ENCODE data around the gene SMIM44.

Gene SMIM44

DNA sequence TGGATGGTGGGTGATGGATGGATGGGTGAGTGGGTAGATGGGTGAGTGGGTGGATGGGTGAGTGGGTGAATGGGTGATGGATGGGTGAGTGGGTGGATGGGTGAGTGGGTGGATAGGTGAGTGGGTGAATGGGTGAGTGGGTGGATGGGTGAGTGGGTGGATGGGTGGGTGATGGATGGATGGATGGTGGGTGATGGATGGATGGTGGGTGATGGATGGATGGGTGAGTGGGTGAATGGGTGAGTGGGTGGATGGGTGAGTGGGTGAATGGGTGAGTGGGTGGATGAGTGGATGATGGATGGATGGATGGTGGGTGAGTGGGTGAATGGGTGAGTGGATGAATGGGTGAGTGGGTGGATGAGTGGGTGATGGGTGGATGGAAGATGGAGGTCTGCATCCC, 5.7 kb downstream of the SMIM44 start:
- CTCF ChIA-PET, result no interaction called here
- TF ChIP-seq, protein P1, sequence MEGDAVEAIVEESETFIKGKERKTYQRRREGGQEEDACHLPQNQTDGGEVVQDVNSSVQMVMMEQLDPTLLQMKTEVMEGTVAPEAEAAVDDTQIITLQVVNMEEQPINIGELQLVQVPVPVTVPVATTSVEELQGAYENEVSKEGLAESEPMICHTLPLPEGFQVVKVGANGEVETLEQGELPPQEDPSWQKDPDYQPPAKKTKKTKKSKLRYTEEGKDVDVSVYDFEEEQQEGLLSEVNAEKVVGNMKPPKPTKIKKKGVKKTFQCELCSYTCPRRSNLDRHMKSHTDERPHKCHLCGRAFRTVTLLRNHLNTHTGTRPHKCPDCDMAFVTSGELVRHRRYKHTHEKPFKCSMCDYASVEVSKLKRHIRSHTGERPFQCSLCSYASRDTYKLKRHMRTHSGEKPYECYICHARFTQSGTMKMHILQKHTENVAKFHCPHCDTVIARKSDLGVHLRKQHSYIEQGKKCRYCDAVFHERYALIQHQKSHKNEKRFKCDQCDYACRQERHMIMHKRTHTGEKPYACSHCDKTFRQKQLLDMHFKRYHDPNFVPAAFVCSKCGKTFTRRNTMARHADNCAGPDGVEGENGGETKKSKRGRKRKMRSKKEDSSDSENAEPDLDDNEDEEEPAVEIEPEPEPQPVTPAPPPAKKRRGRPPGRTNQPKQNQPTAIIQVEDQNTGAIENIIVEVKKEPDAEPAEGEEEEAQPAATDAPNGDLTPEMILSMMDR (conservative IDR thresholded peaks at IDR 0.05; ENCODE audit: low read depth), result no peak
- H3K27ac ChIP-seq, result no peak overlapping the region
- no peak for DNase-seq (ENCODE audit: low spot score)
- POLR2A ChIA-PET (ENCODE audit: low non-redundant PET), result no interaction called here

DNA sequence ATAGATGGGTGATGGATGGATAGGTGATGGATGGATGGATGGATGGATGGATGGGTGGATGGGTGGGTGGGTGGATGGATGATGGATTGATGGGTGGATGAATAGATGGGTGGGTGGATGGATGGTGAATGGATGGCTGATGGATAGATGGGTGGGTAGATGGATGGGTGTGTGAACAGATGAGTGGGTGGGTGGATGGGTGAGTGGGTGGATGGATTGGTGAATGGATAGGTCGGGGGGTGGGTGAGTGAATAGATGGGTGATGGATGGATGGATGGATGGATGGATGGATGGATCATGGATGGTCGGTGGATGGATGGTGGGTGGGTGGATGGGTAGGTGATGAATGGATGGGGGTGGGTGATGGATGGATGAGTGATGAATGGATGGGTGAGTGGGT, 6.4 kb downstream of the SMIM44 start:
- no peak for DNase-seq (ENCODE audit: low spot score)
- ChIA-PET CTCF (no interaction called here), POLR2A (ENCODE audit: low non-redundant PET) (no interaction called here)
- TF ChIP-seq, protein P1 (conservative IDR thresholded peaks at IDR 0.05; ENCODE audit: low read depth), result no peak
- no peak overlapping the region for H3K27ac ChIP-seq

DNA sequence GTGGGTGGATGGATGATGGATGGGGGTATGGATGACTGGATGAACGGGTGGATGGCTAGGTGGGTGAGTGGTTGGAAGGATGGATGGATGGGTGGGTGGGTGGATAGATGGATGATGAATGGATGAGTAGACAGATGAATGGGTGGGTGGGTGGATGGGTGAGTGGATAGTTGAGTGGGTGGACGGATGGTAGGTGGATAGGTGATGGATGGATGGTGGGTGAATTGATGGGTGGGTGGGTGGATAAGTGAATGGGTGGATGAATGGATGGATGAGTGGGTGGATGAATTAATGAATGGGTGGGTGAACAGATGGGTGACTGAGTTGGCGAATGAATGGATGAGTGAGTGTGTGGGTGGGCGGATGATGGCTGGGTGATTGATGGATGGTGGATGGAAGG, 7.8 kb downstream of the SMIM44 start:
- TF ChIP-seq, protein P1 (conservative IDR thresholded peaks at IDR 0.05; ENCODE audit: low read depth), result no peak
- DNase-seq (ENCODE audit: low spot score), result no peak
- no peak overlapping the region for H3K27ac ChIP-seq
- POLR2A ChIA-PET (ENCODE audit: low non-redundant PET), result no interaction called here
- CTCF ChIA-PET, result no interaction called here

DNA sequence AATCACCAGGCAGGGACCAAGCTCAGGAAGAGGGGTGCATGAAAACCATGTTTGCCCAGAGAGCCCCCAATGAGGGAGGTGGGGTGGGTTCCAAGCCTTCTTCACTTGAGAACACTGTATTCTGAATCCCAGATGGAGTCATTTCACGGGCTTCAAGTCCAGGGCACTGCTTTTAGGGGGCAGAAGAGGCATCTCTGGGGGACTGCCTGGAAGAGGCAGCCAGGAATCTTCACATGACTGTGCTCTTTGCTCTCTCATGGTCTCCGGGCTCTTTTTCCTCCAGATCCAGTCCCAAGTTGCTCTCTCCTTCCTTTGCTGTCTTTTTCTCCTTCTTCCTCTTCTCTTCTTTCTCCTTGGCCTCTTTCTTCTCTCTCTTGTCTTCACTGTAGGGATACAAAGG, 8.6 kb downstream of the SMIM44 start:
- CTCF ChIA-PET, result no interaction called here
- TF ChIP-seq, protein P1 (conservative IDR thresholded peaks at IDR 0.05; ENCODE audit: low read depth), result no peak
- no peak overlapping the region for H3K27ac ChIP-seq
- POLR2A ChIA-PET (ENCODE audit: low non-redundant PET), result no interaction called here
- no peak for DNase-seq (ENCODE audit: low spot score)

DNA sequence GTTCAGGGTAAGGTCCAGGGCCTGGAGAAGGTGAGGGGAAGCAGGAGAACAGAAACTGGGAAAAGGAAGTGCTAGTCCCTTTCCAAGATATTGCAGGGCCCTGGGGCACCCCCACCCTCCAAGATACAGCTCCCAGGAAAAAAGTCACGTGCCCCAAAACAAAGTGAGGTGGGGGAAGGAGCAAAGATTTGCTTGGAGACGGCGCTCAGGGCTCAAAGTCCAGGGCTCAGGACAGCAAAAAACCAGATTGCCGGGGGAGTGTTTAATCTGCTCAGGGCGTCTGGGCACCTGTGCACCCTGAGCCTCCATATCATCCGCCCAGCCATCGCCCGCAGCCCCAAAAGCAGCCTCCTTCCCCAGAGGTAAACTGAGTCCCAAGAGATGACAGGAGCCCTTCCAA, 9.2 kb downstream of the SMIM44 start:
- ChIA-PET POLR2A (ENCODE audit: low non-redundant PET) (no interaction called here), CTCF (no interaction called here)
- DNase-seq (ENCODE audit: low spot score), result no peak
- no peak overlapping the region for H3K27ac ChIP-seq
- TF ChIP-seq, protein P1 (conservative IDR thresholded peaks at IDR 0.05; ENCODE audit: low read depth), result no peak

DNA sequence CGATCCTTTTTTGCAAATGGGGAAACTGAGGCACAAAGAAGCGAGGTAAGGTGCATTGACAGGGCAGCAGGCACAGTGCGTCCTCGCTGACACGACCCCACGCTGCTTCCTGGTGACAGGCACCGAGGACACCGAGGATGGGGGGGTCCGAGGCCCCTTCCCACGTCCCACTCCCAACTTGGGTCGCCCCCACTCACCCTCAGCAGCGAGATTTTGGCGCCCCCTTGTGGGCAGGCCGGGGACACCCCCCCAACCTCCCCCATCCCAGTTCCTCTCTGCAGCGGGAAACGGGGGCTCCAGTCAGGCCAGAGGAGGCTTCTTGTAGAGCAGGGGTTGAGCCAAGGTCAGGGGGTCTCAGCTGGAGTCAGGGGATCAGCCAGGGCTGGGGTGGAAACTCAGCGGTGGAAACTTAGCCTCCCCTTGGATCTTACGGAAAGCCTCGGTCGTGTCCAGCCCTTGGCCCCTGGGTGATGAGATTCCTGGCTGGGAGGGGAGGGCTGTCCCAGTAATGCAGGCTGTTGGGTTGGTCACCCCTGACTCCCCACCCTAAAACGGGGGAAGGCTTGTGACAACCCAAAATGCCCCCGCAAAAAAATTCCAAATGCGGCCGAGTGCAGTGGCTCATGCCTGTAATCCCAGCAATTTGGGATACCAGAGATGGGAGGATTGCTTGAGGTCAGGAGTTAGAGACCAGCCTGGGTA, 11.1 kb downstream of the SMIM44 start:
- POLR2A ChIA-PET (ENCODE audit: low non-redundant PET), result no interaction called here
- H3K27ac ChIP-seq, result no peak overlapping the region
- TF ChIP-seq, protein P1 (conservative IDR thresholded peaks at IDR 0.05; ENCODE audit: low read depth), result peak; percentile 86
- DNase-seq (ENCODE audit: low spot score), result peak; percentile 33
- CTCF ChIA-PET, result interaction anchor here (0.6 to 0.9 kb wide), 5 partner anchors 11 to 43 kb away, joined by 3 to 5 read pairs (median 3); no protein-coding TSS in a partner anchor

All from RWPE1 (cell line).